GM10266 (cell line): ENCODE measurements around the gene GFI1.

Experiments used
- DNase-seq: peaks from one replicate; pipeline ENCODE4 v3.0.0; 2012; ENCODE audit errors: extremely low spot score
- TF ChIP-seq, protein P1 (sequence below): IDR thresholded peaks from 2 replicates; pipeline ENCODE4 v1.5.1; 2012; ENCODE audit warnings: mild to moderate bottlenecking, low read depth; ENCODE audit not compliant: control insufficient read depth, insufficient read depth; ENCODE audit errors: missing control alignments

The GFI1 gene

DNA sequence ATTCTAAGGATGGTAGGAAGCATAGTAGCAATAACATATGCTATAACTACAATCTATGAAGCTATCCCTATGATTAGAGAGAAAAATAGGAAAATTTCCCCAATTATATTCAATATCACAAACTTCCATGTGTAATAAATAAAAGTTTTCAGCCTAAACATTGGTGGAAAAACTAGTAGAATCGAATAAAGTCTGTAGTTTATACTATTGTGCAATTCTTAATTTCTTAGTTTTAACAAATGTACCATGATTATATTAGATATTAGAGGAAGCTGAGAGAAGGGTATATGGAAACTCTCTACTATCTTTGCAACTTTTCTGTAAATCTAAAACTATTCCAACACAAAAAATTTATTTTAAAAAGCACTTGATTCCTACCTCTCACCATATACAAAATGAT lies 13.8 kb upstream of the GFI1 start:
- no peak for DNase-seq
- TF ChIP-seq, protein P1, sequence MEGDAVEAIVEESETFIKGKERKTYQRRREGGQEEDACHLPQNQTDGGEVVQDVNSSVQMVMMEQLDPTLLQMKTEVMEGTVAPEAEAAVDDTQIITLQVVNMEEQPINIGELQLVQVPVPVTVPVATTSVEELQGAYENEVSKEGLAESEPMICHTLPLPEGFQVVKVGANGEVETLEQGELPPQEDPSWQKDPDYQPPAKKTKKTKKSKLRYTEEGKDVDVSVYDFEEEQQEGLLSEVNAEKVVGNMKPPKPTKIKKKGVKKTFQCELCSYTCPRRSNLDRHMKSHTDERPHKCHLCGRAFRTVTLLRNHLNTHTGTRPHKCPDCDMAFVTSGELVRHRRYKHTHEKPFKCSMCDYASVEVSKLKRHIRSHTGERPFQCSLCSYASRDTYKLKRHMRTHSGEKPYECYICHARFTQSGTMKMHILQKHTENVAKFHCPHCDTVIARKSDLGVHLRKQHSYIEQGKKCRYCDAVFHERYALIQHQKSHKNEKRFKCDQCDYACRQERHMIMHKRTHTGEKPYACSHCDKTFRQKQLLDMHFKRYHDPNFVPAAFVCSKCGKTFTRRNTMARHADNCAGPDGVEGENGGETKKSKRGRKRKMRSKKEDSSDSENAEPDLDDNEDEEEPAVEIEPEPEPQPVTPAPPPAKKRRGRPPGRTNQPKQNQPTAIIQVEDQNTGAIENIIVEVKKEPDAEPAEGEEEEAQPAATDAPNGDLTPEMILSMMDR, result no peak

DNA sequence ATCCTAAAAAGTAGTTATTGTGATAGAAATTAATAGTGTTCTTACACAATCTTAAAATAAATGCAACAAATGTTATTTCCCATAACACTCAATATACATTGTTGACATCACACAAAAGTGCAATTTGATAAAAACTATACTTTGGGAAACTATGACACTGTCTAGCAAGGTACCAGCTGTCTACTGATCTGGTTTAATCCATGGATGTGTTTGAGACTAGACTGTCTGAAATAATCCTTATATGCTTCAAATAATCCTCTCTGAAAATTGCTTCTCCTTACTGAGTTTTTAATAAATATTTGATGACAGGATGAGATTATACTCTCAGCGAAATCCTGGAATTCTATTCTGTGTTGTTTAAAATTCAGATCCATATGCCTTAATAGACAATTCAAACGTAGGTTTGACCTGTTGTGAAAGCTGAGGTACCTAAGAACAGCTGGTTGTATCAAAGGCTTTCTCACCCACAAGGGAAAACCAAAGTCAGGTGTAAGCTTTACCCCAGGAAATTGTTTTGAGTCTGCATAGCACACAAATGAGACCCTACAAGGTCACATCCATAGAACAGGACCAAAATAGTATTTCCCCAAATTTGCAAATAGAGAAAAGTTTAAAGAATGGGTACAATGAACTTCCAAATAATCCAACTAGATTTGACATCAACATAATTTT lies 8.8 kb upstream of the GFI1 start:
- TF ChIP-seq, protein P1, result no peak
- no peak for DNase-seq

DNA sequence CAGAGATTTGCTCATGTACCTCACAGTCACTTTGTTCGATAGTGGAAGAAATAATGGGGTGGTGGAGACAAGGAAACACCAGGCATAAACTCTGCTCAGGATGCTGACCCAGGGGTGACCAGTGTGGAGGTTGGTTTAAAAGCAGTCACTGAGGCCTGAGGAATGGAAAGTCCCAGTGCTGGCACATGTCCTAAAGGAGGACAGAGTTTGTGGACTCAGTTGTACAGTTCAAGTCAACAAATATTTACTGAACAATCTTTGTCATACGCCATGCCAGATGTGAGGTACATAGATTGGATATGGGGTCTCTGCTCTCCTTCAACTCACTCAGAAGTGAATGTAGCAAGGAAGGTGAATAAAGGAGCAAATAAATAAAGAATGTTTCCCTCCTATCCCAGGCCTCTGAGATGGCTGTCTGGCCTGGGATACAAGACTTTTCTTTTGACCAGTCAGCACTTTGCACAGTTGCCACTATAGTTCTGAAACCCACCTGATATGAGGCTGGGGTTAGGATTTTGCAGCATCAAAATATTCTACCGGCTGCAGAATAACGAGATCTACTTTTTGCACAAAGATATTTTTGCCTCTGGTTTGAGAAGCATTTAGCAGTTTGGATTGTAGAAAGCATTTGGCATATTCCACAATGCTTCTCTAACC lies 7.9 kb upstream of the GFI1 start:
- TF ChIP-seq, protein P1, result no peak
- no peak for DNase-seq

DNA sequence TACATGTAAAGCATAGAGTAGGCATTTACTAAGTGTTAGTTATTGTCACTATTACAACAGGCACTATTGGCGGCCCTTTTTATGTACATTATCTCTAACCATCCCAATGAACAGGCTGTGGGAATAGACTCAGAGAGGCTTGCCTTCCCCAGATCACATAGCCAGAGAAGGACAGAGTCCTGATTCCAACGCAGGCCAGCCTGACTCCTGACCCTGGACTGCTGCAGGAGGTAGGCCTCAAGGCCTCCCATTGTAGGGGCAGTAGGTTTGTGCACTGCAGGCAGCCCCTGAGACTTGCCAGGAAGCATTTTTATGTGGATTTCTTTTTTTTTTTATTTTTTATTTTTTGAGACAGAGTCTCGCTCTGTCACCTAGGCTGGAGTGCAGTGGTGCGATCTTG lies 6.4 kb upstream of the GFI1 start:
- TF ChIP-seq, protein P1, result no peak
- DNase-seq, result no peak

DNA sequence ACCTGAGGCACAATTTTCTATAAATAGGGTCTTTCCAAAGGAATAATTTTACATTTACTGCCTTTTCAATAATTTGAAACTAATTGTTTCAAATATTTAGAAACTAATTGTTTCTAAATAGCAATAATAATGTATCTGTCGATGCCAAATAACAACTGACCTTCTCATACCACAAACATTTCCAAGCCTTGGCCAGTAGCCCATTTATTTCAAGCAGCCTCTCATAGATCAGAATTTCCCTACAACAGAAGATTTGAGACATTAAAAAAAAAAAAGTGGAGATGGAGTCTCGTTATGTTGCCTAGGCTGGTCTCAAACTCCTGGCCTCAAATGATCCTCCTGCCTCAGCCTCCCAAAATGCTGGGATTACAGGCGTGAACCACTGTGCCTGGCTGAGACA lies 2.1 kb upstream of the GFI1 start:
- no peak for DNase-seq
- TF ChIP-seq, protein P1, result no peak

DNA sequence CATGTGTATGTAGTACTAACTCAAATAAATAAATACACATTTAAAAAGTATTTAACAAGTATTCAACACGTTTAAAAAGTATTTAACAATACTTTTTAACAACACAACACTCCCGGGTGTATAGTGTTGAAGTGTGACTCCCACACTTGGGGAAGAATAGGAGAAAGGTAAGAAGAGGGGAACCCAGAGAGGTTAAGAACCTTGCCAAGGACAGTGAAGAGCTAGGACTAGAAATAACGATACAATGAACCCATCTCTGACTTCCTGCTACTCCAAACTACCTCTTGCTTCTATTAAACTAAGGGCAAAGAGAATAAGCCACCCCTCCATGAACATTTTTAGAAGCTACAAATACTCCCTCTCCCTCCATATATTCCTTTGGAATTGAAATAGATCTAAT lies 1.7 kb upstream of the GFI1 start:
- TF ChIP-seq, protein P1, result no peak
- DNase-seq, result no peak

DNA sequence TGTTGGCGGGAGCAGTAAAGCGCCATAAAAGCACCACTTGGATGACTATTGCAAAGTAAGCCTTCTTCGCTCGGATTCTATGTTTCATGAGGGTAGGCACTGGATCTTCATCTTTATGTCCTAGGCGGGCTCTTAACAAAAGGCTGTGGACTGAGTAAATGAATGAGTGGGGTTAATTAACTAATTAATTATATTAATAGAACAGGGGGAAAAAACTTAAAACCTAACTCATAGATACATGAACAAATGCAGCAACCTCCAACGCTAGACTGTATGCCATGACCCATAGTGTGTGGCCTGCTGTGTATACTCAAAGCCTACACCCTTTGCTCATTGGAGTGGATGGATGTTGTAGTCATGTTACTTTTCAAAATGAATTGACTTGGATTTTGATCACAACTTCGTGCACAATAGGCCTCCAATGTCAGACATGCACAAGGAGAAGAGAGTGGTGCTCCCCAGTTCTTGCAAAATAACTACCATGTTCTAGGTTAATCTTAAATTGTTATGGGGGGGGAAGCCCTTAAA lies 417 bp upstream of the GFI1 start:
- TF ChIP-seq, protein P1, result no peak
- DNase-seq, result no peak
